Measurements from ENCODE around the gene FAU.
"Not testable (repeated sequence)": the region's sequence is repeated elsewhere in the genome, so short reads cannot be mapped to it uniquely, and the experiment has no call there.

FAU gene

GRCh38 chr11:65121865-65122696, at the start of gene FAU, which contains the start of gene MRPL49:
TSS of gene FAU (minus strand) at chr11:65122134. CDS start at chr11:65121813, 321 bp downstream.
TSS of gene MRPL49 (plus strand) at chr11:65122321. CDS start at chr11:65122347, 26 bp downstream.
- peak; percentile 95 for DNase-seq (ENCODE audit: low spot score)

- DNase-seq (ENCODE audit: low spot score) = peak; percentile 77
Observed at GRCh38 chr11:65170058-65170534, 48.2 kb upstream of the FAU start, which contains the start of gene SPDYC. TSS of gene SPDYC (plus strand) at chr11:65170233. CDS start at chr11:65171358, 1,125 bp downstream.

GRCh38 chr11:65169164-65169641, 47.3 kb upstream of the FAU start:
- DNase-seq (ENCODE audit: low spot score) = no peak

GRCh38 chr11:65167656-65168055, 45.7 kb upstream of the FAU start:
- no peak for DNase-seq (ENCODE audit: low spot score)

- no peak for DNase-seq (ENCODE audit: low spot score)
Observed at GRCh38 chr11:65166893-65167292, 45.0 kb upstream of the FAU start.

GRCh38 chr11:65165410-65166317, 43.7 kb upstream of the FAU start:
- DNase-seq (ENCODE audit: low spot score) = no peak

DNA sequence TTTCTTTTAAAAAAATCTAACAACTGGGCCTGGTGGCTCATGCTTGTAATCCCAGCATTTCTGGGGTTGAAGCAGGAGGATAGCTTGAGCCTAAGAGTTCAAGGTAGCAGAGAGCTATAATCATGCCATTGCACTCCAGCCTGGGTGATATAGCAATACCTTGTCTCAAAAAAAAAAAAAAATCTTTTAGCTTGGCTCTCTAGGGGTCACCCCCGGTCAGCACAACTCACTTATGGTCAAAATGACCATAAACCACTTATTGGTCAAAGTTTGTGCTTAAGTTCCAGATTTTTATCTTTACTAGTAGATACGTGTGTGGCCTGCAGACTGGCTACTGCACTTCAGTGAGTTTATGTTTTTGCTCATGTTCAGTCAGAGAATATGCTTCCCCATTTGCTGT, 41.8 kb upstream of the FAU start:
- DNase-seq (ENCODE audit: low spot score) = no peak

DNA sequence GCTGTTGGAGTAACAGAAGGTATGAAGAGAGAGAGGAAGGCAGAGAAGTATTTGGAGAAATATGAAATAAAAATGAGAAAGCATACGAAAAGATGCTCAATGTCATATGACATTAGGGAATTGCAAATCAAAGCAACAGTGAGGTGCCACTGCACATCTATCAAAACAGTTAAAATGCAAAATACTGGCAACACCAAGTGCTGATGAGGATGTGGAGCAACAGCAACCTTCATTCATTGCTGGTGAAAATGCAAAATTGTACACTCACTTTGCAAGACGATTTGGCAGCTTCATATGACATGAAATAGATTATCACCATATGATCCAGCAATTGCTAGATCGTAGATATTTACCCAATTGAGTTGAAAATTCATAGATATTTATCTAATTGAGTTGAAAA, 38.7 kb upstream of the FAU start:
- DNase-seq (ENCODE audit: low spot score) = no peak

GRCh38 chr11:65159012-65159411, 37.1 kb upstream of the FAU start:
- no peak for DNase-seq (ENCODE audit: low spot score)

DNA sequence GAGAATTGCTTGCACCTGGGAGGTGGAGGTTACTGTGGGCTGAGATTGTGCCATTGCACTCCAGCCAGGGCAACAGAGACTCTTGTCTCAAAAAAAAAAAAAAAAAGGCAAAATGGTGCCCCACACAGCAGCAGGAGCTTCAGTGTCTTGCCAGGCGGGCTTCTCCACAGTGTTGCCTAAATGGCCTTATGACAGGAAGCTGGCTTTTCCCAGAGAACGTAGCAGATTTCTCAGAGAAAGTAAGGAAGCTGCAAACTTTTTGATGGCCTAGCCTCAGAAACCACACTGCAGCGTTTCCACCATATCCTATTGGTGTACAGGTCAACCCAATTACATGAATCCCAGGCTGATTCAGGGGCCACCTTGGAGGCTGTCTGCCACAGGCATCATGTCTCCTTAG, 35.4 kb upstream of the FAU start:
- no peak for DNase-seq (ENCODE audit: low spot score)

DNA sequence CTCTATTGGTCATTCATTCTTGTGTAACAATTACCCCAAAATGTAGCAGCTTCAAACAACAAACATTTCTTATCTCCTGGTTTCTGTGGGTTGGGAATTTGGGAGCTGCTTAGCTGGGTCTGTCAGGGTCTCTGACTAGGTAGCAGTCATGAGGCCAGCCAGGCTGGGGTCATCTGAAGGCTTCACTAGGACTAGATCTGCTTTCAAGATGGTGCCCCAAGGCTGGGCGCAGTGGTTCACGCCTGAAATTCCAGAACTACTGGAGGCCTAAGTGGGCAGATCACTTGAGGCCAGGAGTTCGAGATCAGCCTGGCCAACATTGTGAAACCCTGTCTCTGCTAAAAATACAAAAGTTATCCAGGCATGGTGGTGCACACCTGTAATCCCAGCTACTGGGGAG, 35.0 kb upstream of the FAU start:
- no peak for DNase-seq (ENCODE audit: low spot score)

- no peak for DNase-seq (ENCODE audit: low spot score)
Observed at GRCh38 chr11:65156256-65156655, 34.3 kb upstream of the FAU start.

DNA sequence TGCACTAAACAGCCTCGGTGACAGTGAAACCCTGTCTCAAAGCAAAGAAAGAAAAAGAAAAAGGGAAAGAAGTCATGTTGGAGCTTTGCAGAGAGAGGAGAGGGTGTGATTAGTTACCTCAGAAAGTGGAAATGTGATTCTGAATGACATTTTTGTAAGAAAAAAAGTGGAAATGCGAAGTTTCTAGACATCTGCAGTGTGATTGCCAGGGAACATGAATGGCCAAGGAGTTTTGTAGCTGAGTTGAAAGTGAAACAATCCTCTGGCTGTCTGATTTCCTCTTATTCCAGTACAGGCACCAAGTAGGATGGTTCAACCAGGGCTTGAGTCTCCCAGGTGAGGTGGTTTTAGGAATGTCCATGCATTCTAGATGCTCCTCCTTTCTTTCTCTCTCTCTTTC, 30.2 kb upstream of the FAU start:
- DNase-seq (ENCODE audit: low spot score) = no peak

- DNase-seq (ENCODE audit: low spot score) = no peak
Observed at GRCh38 chr11:65151331-65151899, 29.5 kb upstream of the FAU start.

DNA sequence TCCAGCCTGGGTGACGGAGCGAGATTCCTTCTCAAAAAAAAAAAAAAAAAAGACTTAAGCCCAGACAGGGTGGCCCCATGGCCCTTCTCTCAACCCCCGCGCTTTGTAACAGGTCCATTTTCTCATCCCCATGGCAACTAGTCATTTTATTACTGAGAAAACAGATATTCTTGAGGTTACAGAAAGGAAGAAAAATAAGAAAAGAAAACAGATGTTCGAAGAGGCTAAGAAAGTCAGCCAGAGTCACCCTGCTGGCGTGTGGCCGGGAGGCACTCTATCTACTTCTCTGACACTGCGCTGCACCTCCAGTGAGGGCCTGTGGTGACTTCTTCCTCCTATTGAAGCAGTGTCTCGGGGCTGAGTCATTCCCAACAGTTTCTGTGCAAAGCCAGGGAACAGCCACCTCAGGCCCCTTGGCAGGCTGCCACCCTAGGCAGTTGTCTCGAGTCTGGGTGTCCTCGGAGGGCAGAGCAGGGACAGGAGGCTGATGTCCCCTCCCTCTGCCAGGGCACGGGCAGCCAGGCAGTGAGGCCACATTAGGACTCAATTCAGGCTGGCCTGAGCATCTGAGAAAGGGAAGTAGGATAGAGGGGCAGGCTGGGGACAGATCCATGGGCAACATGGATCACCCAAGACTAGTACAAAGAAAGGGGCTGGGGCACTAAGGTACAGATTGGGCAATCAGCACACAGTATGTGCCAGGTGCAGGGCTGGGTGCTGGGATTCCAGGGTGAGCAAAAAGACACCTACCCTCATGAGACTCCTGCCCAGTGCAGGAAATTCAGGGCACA, 28.8 kb upstream of the FAU start:
- peak; percentile 44 for DNase-seq (ENCODE audit: low spot score)

- DNase-seq (ENCODE audit: low spot score) = not testable (repeated sequence)
Observed at GRCh38 chr11:65150131-65150508, 28.2 kb upstream of the FAU start.

DNA sequence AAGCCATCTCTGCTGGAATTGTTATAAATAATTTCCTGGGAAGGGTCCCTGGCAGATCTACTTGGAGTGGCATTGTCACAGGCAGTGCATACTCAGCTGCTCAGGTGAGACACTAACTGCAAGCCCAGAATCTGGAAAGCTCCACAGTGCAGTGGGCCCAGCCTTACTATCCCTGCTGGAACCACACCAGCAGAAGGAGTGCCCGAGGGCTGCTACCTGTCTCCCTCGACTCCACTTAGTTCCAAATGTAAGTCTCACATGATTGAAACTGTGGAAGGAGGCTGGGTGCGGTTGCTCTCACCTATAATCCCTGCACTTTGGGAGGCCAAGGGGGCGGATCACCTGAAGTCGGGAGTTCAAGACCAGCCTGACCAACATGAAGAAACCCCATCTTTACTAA, 26.7 kb upstream of the FAU start:
- no peak for DNase-seq (ENCODE audit: low spot score)

GRCh38 chr11:65147352-65148075, 25.6 kb upstream of the FAU start:
- no peak for DNase-seq (ENCODE audit: low spot score)

DNA sequence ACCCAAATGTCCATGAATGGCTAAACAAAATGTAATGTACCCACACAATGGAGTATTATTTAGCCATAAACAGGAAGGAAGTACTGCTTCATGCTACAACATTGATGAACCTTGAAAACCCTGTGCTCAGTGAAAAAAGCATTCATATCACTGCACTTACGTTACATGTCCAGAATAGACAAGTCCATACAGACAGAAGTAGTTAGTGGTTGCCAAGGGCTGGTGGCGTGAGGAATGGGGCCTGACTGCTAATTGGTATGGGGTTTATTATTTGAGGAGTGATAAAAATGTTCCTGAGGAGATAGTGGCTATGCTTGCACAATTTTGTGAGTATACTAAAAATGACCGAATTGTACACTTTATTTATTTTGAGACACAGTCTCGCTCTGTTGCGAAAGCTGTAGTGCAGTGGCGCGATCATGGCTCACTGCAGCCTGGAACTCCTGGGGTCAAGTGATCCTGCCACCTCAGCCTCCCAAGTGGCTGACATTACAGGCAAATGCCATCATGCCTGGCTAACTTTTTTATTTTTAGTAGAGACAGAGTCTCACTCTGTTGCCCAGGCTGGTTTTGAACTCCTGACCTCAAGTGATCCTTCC, 20.1 kb upstream of the FAU start:
- DNase-seq (ENCODE audit: low spot score) = no peak

DNA sequence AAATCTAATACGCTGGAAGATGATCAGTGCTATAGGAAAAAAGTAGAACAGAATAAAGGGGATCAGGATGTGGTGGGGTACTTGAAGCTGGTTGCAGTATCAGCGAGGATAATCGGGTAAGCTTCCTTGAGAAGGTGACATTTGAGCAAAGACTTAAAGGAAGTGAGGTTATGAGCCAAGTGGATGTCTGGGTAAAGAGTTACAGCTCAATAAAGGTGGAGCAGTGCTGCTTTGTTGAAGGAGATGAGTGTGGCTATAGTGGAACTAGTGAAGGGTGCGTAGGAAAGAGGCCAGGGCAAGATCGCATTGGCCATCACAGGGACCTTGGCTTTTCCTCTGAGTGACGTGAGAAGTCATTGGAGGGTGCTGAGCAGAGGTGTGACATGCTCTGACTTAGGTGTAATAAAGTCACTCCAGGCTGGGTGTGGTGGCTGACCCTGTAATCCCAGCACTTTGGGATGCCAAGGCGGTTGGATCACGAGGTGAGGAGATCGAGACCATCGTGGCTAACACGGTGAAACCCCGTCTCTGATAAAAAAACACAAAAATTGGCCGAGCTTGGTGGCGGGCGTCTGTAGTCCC, 14.7 kb upstream of the FAU start:
- DNase-seq (ENCODE audit: low spot score) = no peak

All from iPS-NIHi11 (cell line).